SK-N-MC (cell line): ENCODE data around the gene TTC34.

Source experiments
- DNase-seq: peaks from one replicate; pipeline ENCODE4 v3.0.0-alpha.2; 2011; ENCODE audit warnings: low read depth, low spot score
- H3K27ac ChIP-seq: fragments of 200-600 bp; sonication (generic); 2 replicates; pipeline ENCODE4 v1.5.1; 2016; ENCODE audit warnings: mixed run types
- H3K36me3 ChIP-seq: fragments of 200-600 bp; sonication (generic); 2 replicates; pipeline ENCODE4 v1.6.1; 2017; ENCODE audit warnings: antibody characterized with exemption, low read length, mixed read lengths; ENCODE audit not compliant: insufficient read depth
- H3K4me3 ChIP-seq: fragments of 200-600 bp; sonication (generic); 2 replicates; pipeline ENCODE4 v1.5.1; 2016
- H3K9ac ChIP-seq: fragments of 200-600 bp; sonication (generic); 2 replicates; pipeline ENCODE4 v1.8.0; 2017; ENCODE audit warnings: mixed run types, mixed read lengths; ENCODE audit not compliant: insufficient read length
- H3K9me3 ChIP-seq: fragments of 200-600 bp; sonication (generic); 2 replicates; pipeline ENCODE4 v1.6.1; 2017; ENCODE audit warnings: low read depth, mild to moderate bottlenecking, antibody characterized with exemption, low read length, moderate library complexity, mixed read lengths
- EZH2 ChIP-seq: fragments of 200-600 bp; sonication (generic); IDR thresholded peaks from one replicate; pipeline ENCODE4 v1.6.1; 2017; ENCODE audit warnings: antibody characterized with exemption
- FOXP2 ChIP-seq: optimal IDR thresholded peaks from 2 replicates; pipeline ENCODE3; 2011; ENCODE audit warnings: mild to moderate bottlenecking, moderate library complexity; ENCODE audit not compliant: insufficient read depth; ENCODE audit errors: extremely low read length, control extremely low read depth
- POLR2AphosphoS5 ChIP-seq: IDR thresholded peaks from 2 replicates; pipeline ENCODE4 v1.6.1; 2012; ENCODE audit warnings: mild to moderate bottlenecking, low read depth, low read length, borderline replicate concordance

TTC34 gene

GRCh38 chr1:2602866-2603520 lies 198.5 kb downstream of the TTC34 start:
- no peak overlapping the region for H3K4me3 ChIP-seq
- no peak overlapping the region for H3K27ac ChIP-seq
- H3K9ac ChIP-seq, result no peak overlapping the region
- 0 out of 2 replicates have a peak, but pooled peaks cover 4% of the 10 kb centered on the region for H3K9me3 ChIP-seq
- TF ChIP-seq POLR2AphosphoS5, result no peak
- no peak for TF ChIP-seq EZH2
- no peak for TF ChIP-seq FOXP2
- DNase-seq, result no peak
- no peaks in the 10 kb centered on the region for H3K36me3 ChIP-seq

- Histone ChIP-seq H3K9ac (no peak overlapping the region), H3K36me3 (no peaks in the 10 kb centered on the region), H3K27ac (no peak overlapping the region), H3K9me3 (0 out of 2 replicates have a peak, but pooled peaks cover 4% of the 10 kb centered on the region), H3K4me3 (no peak overlapping the region)
- no peak for DNase-seq
- no peak for TF ChIP-seq FOXP2
- TF ChIP-seq POLR2AphosphoS5, result no peak
- TF ChIP-seq EZH2, result no peak
These were observed 199.1 kb downstream of the TTC34 start for GRCh38 chr1:2602311-2602835.

GRCh38 chr1:2601721-2602303 lies 199.7 kb downstream of the TTC34 start:
- no peak for DNase-seq
- Histone ChIP-seq H3K36me3 (no peaks in the 10 kb centered on the region), H3K4me3 (no peak overlapping the region), H3K9ac (no peak overlapping the region), H3K9me3 (0 out of 2 replicates have a peak, but pooled peaks cover 4% of the 10 kb centered on the region), H3K27ac (no peak overlapping the region)
- TF ChIP-seq POLR2AphosphoS5 (no peak), FOXP2 (no peak), EZH2 (no peak)

GRCh38 chr1:2598329-2598931 lies 203.1 kb downstream of the TTC34 start:
- no peak for TF ChIP-seq POLR2AphosphoS5
- no peak for TF ChIP-seq FOXP2
- no peak for TF ChIP-seq EZH2
- no peak for DNase-seq
- 0 out of 2 replicates have a peak, but pooled peaks cover 4% of the 10 kb centered on the region for H3K9me3 ChIP-seq
- no peaks in the 10 kb centered on the region for H3K36me3 ChIP-seq
- H3K9ac ChIP-seq, result no peak overlapping the region
- H3K4me3 ChIP-seq, result no peak overlapping the region
- H3K27ac ChIP-seq, result no peak overlapping the region

- Histone ChIP-seq H3K4me3 (no peak overlapping the region), H3K27ac (no peak overlapping the region), H3K36me3 (no peaks in the 10 kb centered on the region), H3K9me3 (0 out of 2 replicates have a peak, but pooled peaks cover 4% of the 10 kb centered on the region), H3K9ac (no peak overlapping the region)
- TF ChIP-seq FOXP2 (no peak), POLR2AphosphoS5 (no peak), EZH2 (no peak)
- DNase-seq, result no peak
These were observed 203.8 kb downstream of the TTC34 start for GRCh38 chr1:2597441-2598328.

- H3K9me3 ChIP-seq, result 0 out of 2 replicates have a peak, but pooled peaks cover 4% of the 10 kb centered on the region
- TF ChIP-seq EZH2, result no peak
- no peak for TF ChIP-seq POLR2AphosphoS5
- no peak for TF ChIP-seq FOXP2
- H3K27ac ChIP-seq, result no peak overlapping the region
- DNase-seq, result no peak
- no peak overlapping the region for H3K4me3 ChIP-seq
- H3K36me3 ChIP-seq, result no peaks in the 10 kb centered on the region
- no peak overlapping the region for H3K9ac ChIP-seq
These were observed 204.8 kb downstream of the TTC34 start for GRCh38 chr1:2596530-2597333.

GRCh38 chr1:2595812-2596529 lies 205.5 kb downstream of the TTC34 start:
- DNase-seq, result no peak
- TF ChIP-seq EZH2, result no peak
- no peak for TF ChIP-seq POLR2AphosphoS5
- no peak for TF ChIP-seq FOXP2
- no peaks in the 10 kb centered on the region for H3K36me3 ChIP-seq
- H3K27ac ChIP-seq, result no peak overlapping the region
- H3K9me3 ChIP-seq, result 0 out of 2 replicates have a peak, but pooled peaks cover 4% of the 10 kb centered on the region
- H3K9ac ChIP-seq, result no peak overlapping the region
- no peak overlapping the region for H3K4me3 ChIP-seq
